ENCODE data around the gene CHCHD2. TPM values are rescaled to one million over a fixed set of nuclear protein-coding genes. Genes with fewer than 3 reads are reported as not detected.

CHCHD2 gene
- total RNA-seq, 1 experiment from 2014 or later, result 454 TPM

- no peak for DNase-seq
- ChIA-PET CTCF (no interaction called here), POLR2A (no interaction called here)
- Mint-ChIP-seq H3K27me3 (ENCODE audit: insufficient read depth, unreplicated experiment) (no peaks in the 10 kb centered on the region), H3K4me1 (ENCODE audit: low read depth, unreplicated experiment) (no peaks in the 10 kb centered on the region), H3K9me3 (ENCODE audit: unreplicated experiment) (peaks cover 10% of the 10 kb centered on the region), H3K36me3 (ENCODE audit: insufficient read depth, unreplicated experiment) (no peaks in the 10 kb centered on the region), H3K27ac (ENCODE audit: unreplicated experiment) (no peak overlapping the region), H3K4me3 (ENCODE audit: unreplicated experiment) (no peak overlapping the region)
- no TSS peak for BruUV-seq (replicated peaks)
- Histone ChIP-seq H3K9me3 (no peaks in the 10 kb centered on the region), H3K4me1 (no peaks in the 10 kb centered on the region), H3K36me3 (ENCODE audit: control insufficient read depth, insufficient read depth, low read length) (no peaks in the 10 kb centered on the region), H3K4me3 (ENCODE audit: low read depth, low read length) (no peak overlapping the region), H3K27me3 (replicated peaks; ENCODE audit: control insufficient read depth, insufficient read depth, low read length) (no peaks in the 10 kb centered on the region)
- intact Hi-C loops (cut with micrococcal nuclease; ENCODE audit: unreplicated experiment), result no loop called here
- TF ChIP-seq, protein P1, sequence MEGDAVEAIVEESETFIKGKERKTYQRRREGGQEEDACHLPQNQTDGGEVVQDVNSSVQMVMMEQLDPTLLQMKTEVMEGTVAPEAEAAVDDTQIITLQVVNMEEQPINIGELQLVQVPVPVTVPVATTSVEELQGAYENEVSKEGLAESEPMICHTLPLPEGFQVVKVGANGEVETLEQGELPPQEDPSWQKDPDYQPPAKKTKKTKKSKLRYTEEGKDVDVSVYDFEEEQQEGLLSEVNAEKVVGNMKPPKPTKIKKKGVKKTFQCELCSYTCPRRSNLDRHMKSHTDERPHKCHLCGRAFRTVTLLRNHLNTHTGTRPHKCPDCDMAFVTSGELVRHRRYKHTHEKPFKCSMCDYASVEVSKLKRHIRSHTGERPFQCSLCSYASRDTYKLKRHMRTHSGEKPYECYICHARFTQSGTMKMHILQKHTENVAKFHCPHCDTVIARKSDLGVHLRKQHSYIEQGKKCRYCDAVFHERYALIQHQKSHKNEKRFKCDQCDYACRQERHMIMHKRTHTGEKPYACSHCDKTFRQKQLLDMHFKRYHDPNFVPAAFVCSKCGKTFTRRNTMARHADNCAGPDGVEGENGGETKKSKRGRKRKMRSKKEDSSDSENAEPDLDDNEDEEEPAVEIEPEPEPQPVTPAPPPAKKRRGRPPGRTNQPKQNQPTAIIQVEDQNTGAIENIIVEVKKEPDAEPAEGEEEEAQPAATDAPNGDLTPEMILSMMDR (IDR thresholded peaks at IDR 0.05; ENCODE audit: insufficient read depth in 1 of 2, low read depth in 1 of 2, low read length in 1 of 2, severe bottlenecking in 1 of 2, unreplicated experiment in 1 of 2), result no peak
These were observed 19.6 kb upstream of the CHCHD2 start for GRCh38 chr7:56125831-56126230.

- ChIA-PET POLR2A (no interaction called here), CTCF (no interaction called here)
- Mint-ChIP-seq H3K4me1 (ENCODE audit: low read depth, unreplicated experiment) (no peaks in the 10 kb centered on the region), H3K27me3 (ENCODE audit: insufficient read depth, unreplicated experiment) (no peaks in the 10 kb centered on the region), H3K4me3 (ENCODE audit: unreplicated experiment) (no peak overlapping the region), H3K36me3 (ENCODE audit: insufficient read depth, unreplicated experiment) (no peaks in the 10 kb centered on the region), H3K9me3 (ENCODE audit: unreplicated experiment) (peaks cover 10% of the 10 kb centered on the region), H3K27ac (ENCODE audit: unreplicated experiment) (no peak overlapping the region)
- no peaks in the 10 kb centered on the region for H3K4me1 ChIP-seq
- BruUV-seq (replicated peaks), result no TSS peak
- H3K27me3 ChIP-seq (replicated peaks; ENCODE audit: control insufficient read depth, insufficient read depth, low read length), result no peaks in the 10 kb centered on the region
- TF ChIP-seq, protein P1 (IDR thresholded peaks at IDR 0.05; ENCODE audit: insufficient read depth in 1 of 2, low read depth in 1 of 2, low read length in 1 of 2, severe bottlenecking in 1 of 2, unreplicated experiment in 1 of 2), result no peak
- DNase-seq, result no peak
- intact Hi-C loops (cut with micrococcal nuclease; ENCODE audit: unreplicated experiment), result no loop called here
- H3K9me3 ChIP-seq, result no peaks in the 10 kb centered on the region
- H3K4me3 ChIP-seq (ENCODE audit: low read depth, low read length), result no peak overlapping the region
- no peaks in the 10 kb centered on the region for H3K36me3 ChIP-seq (ENCODE audit: control insufficient read depth, insufficient read depth, low read length)
These were observed 18.7 kb upstream of the CHCHD2 start for GRCh38 chr7:56124981-56125380.

GRCh38 chr7:56121440-56121839, 15.2 kb upstream of the CHCHD2 start:
- Histone ChIP-seq H3K36me3 (ENCODE audit: control insufficient read depth, insufficient read depth, low read length) (no peaks in the 10 kb centered on the region), H3K9me3 (no peaks in the 10 kb centered on the region), H3K4me1 (no peaks in the 10 kb centered on the region), H3K4me3 (ENCODE audit: low read depth, low read length) (no peak overlapping the region), H3K27me3 (replicated peaks; ENCODE audit: control insufficient read depth, insufficient read depth, low read length) (no peaks in the 10 kb centered on the region)
- Mint-ChIP-seq H3K27ac (ENCODE audit: unreplicated experiment) (no peak overlapping the region), H3K36me3 (ENCODE audit: insufficient read depth, unreplicated experiment) (no peaks in the 10 kb centered on the region), H3K4me1 (ENCODE audit: low read depth, unreplicated experiment) (no peaks in the 10 kb centered on the region), H3K9me3 (ENCODE audit: unreplicated experiment) (no peaks in the 10 kb centered on the region), H3K4me3 (ENCODE audit: unreplicated experiment) (no peak overlapping the region), H3K27me3 (ENCODE audit: insufficient read depth, unreplicated experiment) (no peaks in the 10 kb centered on the region)
- ChIA-PET POLR2A (no interaction called here), CTCF (no interaction called here)
- intact Hi-C loops (cut with micrococcal nuclease; ENCODE audit: unreplicated experiment), result no loop called here
- DNase-seq, result no peak
- BruUV-seq (replicated peaks), result no TSS peak
- TF ChIP-seq, protein P1 (IDR thresholded peaks at IDR 0.05; ENCODE audit: insufficient read depth in 1 of 2, low read depth in 1 of 2, low read length in 1 of 2, severe bottlenecking in 1 of 2, unreplicated experiment in 1 of 2), result no peak
